SH-SY5Y (cell line): Measurements from ENCODE around the gene CFAP97D2.

Source experiments
- GATA2 ChIP-seq: IDR thresholded peaks from 2 replicates; pipeline ENCODE4 v1.6.1; 2011; ENCODE audit warnings: mild to moderate bottlenecking, low read depth, low read length
- GATA3 ChIP-seq: IDR thresholded peaks from 2 replicates; pipeline ENCODE4 v1.6.1; 2011; ENCODE audit warnings: low read depth, mild to moderate bottlenecking, low read length, moderate library complexity

DNA sequence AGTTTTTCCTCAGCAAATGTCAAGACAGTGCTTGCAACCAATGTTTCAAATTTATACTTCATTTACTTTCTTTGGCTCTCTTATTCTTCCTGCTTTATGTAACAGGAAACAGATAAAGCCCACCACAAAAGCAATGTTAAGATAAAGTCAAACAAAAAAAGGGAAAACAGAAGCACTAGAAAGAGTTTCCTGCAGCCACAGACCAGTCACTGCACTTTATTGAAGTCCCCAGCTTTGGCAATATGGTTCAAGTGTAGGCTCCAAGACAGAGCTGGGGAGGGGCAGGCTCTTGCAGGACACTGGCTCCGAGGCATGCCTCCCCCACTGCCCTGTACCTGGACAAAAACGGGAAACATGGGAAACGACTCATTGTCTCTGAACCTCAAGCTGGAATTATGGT, 40.3 kb downstream of the CFAP97D2 start:
- TF ChIP-seq GATA2 (no peak), GATA3 (no peak)
